HG03469 (cell line): Measurements from ENCODE around the gene MTMR6.

ENCODE experiments used
- ATAC-seq: cut with Tn5 transposase; IDR thresholded peaks from one replicate; pipeline ENCODE4 v1.9.1; 2021; ENCODE audit warnings: mild to moderate bottlenecking, moderate library complexity, moderate number of reproducible peaks; ENCODE audit not compliant: unreplicated experiment

The MTMR6 gene

DNA sequence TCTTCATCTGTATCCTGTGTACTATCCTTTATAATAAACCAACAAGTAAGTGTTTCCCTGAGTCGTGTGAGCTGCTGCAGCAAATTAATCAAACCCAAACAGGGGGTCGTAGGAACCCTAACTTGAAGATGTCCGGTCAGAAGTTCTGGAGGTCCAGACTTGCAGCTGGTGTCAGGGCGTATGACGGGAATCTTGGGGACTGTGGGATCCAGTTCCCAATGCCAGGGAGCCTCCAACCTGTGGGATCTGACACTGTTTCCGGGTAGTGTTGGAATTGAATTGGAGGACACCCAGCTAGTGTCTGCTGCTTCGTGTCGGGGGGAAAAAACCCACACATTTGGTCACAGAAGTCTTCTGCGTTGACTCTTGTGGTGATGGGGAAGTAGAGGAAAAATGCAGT, 63.1 kb downstream of the MTMR6 start:
- ATAC-seq, result no peak

DNA sequence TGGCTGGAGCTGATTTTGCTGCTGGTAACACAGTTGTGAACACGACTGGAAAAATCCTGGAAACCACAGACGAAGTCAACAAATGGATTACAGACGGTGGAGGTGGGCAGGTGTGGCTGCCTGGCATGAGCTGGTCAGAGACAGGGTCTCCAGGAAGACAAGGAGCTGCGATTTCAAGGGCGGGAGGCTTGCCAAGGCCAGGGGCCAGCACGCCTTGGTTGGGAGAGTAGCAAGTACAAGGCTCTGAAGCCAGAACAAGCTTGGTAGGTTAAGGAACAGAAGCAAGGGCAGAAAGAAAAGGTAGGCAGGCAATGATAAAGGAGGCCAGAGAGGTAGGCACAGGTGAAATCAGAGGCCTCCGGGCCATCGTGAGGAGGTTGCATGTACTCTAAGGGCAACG, 64.5 kb downstream of the MTMR6 start:
- no peak for ATAC-seq

DNA sequence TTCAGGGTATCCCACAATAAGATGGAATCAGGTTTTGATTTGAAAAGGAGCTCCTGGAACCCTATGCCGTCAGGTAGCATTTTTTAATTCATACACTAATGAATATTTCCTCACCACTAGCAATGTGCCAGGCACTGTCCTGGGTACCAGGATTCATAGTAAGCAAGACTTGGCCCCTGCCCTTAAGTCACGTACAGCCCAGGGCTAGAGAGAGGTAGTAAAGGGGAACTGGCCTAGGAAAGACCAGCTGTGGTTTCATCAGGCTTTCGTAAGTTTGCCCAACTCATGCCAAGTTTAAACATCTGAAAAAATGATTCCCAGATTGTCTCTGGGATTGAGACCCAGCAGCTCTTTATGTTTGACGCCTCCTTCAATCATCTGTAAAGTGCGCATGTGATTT, 69.3 kb downstream of the MTMR6 start:
- no peak for ATAC-seq

DNA sequence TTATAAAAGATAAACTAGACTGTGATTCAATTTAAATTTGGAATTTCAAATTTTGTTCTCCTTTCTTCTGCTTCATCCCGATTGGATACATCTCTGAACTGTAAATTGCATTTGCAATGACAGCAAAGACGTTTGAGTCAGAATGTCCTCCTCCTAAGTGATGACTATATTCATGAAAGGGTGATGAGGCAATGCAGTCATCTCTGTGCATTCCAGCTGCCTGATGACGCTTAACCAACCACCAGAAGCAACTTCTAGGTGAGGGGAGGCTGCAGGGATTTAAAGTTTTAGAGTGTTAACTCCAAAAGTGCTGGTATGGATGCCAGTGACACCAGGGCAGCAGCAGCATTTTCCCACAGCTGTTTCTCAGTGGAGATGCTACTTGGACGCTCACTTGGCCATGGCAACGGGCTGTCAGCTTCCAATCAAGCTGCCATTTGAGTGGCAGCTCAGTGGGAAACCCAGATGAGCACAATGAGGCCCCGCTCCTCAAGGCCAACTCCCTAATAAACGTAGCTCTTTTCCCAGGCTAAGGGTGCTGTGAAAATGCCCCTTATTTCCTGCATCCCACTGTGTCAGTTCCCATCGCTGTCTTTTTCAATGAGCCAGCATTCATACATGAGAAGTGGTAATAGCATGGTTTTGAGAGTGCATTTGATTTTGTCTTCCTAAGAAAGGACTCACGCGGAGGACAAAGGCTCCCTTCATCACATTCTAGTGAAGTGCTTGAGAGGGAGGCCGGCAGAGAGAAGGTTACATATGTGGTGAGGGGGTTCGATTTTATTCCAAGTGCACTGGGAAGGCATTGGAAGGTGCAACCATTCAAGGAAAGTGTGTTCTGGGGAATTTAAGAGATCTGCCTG, 70.0 kb downstream of the MTMR6 start:
- ATAC-seq, result no peak

DNA sequence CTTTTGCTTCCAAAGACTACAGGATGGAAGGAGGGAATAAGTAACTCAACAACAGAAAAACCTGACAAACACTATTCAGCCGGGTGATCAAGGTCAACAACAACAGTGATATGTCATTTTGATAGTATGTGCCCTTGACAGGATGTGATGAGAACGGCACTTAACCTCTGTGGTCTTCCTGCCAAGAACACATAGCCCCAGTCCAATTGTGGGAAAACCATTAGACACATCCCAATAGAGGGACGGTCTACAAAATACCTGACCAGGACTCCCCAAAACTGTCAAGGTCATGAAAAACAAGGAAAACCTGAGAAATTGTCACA, 72.1 kb downstream of the MTMR6 start:
- ATAC-seq, result no peak

DNA sequence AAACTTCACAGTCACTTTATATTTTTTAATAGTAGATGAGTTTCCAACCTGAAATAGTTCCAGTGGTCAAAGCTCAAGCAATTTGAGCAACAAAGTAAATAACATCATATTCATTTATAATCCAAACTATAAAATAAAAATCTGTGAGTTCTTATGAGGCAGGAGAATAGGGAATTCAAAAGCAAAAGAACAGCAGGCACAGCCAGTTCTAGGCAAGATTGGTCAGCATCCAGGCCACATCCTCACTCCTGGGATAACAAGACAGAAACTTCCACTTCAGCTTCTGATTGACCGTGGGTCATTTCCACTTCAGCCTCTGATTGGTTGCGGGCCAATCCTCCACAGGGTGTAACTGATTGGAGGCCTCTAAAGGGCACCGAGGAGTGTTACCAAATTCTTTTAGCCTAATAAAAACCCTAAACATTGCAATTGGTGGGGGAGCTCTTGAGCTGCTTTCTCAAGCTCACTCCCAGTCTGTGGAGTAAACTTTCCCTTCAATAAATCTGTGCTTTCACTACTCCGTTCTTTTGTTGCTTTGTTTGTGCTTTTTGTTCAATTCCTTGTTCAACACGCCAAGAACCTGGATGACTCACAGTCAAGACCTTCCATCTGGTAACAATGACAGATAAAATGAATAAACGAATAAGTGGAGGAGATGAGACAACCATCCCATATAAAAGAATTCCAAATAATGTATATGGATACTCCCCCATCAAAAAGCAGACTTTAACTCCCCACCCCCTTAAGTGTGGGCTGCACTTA, 72.6 kb downstream of the MTMR6 start:
- ATAC-seq, result no peak

DNA sequence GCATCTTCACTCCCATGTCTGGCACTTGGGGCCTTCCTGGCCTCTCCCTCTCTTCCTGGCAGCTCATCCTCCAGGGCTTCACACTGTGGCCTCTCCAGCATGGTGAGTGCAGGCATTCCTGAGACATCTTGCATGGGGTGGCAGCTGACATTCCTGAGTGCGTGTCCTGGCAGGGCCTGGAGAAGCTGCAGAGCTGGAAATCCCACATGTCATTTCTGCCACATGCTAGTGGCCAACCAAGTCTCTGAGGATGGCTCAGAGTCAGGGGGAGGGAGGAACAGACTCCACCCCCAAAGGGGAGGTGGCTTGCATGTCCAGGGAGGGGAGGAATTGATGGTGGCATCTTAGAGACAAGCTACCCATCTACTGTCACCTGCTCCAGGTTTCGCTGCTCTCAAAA, 73.6 kb downstream of the MTMR6 start:
- ATAC-seq, result no peak

DNA sequence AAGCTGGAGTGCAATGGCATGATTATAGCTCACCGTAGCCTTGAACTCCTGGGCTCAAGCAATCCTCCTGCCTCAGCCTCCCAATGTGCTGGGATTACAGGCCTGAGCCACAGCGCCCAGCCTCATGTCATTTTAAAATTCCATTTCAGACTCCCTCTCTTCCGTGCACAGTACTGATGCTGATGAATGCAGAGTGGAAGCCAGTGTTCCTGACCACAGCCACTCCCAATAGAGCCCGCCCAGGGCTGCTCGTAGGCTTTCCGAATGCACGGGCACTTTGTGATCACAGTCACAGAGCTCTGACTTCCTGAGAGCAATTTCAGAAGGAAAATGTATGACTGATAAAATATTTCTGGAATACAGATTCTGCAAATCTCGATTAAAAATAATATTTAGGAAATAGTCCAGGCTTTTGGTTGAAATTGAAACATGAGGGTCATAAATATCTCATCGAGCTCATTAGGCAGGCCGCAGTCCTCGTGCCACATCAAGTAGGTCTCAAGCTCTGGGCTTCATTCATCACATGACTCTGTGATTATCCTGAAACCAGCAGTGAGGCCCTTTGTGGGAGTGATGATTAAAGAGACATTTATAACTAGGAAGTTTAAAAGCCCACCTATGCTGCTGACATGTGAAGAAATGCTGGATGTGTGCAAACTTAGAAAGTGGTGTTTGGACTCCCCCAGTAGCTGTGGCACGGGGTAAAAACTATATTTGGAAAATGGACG, 76.3 kb downstream of the MTMR6 start:
- no peak for ATAC-seq

DNA sequence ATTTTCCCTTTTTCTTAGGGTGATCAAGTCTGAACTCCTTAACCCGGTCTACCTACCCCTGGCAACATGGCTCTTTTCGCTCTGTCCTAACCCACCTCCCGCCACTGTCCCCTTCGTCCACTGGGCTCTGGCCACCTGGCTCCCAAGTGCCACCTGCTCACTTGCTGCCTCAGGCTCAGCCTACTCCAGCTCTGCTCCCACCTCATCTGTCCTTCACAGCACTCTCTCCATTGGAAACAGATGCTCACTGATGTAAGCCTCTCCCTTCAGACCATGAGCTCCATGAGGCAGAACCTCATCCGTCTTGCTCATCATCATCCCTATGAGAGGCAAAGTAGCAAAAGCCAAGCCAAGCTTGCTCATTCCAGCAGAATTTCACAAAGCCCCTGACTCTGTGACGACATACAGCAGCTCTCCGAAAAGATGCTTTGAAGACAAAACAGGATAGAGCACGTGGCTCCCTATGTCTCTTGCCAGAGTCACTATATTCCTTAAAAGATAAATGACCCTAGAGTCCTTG, 79.9 kb downstream of the MTMR6 start:
- no peak for ATAC-seq

DNA sequence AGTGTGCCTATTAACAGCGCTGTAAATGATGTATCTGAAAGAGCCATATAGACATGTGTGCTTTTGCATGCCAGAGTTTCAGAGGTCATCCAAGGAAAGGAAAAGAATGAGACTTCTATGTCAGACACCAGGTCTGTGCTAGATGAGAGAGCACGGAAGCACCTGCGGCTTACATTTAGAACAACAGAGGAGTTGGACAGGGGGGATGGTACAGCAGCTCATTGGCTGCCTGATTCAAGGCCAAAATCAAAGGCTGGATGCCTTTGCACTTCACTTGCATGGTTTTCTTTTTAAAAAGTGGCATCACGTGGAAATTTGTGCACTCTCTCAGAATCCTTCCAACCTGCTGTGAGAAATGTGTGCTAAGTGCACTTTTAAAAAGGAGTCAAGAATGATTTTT, 82.4 kb downstream of the MTMR6 start:
- ATAC-seq, result no peak

DNA sequence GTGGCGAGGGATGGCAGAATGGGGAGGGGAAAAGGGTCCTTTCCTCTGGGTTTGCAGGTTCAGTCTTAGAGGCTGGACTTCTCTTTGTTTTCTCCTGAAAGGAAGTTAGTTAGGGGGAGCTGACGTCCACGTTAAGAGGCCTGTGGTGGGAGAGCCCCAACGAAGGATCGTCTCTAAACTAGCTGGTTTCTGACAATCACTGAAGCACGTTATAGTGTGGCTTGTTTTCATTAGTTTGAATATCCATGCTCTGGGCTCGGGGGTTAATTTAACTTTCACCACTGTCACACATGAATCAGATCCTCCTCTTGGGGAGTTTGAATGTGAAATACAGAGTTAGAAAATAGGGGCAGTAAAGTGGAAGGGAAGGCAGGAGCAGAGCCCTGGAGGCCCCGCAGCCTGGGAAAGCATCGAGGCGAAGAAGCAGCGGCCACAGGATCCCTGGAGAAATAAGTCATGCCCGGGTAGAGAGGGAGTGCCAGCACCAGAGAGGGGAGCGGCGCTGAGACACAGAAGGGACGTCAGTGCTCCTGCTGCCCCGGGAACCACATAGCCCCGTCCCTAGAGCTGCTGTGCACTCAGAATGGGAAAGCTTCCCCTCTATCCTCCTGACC, 84.1 kb downstream of the MTMR6 start:
- ATAC-seq, result no peak

DNA sequence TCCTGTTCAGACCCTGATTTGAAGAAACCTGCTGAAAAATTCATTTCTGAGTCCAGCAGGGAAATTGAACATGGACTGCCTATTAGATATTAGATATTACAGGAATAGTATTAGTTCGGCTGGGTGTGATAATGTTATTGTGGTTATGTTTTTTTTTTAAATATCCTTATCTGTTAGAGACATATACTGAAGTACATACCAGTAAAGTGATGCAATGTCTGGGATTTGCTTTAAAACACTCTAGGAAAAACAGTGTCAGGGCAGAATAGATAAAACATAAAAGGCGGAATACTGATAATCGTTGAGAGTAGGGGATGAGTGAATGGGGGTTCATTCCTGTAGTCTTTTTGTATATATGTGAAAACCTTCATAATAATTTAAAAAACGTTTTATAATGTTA, 86.5 kb downstream of the MTMR6 start:
- no peak for ATAC-seq

DNA sequence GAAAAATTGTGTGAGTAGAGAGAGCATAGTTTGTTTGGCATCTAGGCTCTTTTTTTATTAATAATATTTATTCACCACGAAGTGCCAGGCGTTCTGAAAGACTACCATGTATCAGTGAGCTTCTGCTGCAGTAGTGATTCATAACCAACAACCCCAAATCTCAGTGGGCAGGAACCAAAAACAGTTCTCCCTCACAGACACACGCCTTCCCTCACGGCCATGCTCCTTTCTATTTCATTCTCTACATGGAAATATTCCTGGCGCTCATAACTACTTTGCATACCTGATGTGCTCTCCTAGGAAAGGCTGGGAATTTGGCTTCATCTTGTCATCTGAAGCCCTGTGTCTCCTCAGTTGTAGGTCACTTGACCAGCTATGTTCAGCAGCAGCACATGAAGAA, 88.6 kb downstream of the MTMR6 start:
- no peak for ATAC-seq

DNA sequence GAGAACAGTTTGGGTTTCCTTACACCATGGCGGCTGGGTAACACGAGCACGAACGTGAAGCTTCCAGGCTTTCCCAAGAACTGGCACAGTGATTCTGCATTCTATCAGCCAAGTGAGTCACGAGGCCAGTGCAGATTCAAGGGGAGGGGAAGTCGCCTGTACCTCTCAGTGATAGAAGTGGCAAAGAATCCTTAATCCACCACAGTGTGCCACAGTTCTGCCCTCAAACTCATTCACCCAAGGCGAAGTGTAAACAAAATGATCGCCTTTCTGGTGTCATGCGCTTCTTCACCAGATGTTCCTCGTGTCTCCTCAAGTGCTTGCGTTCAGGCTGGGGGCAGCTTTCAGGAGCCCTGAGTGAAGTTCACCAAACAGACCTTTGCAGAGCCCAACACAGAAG, 90.3 kb downstream of the MTMR6 start:
- no peak for ATAC-seq
